ENCODE measurements around the gene PUM2. TPM values are rescaled to one million over a fixed set of nuclear protein-coding genes. Genes with fewer than 3 reads are reported as not detected.

The PUM2 gene
- total and polyA plus RNA-seq, 2 of the 13 experiments (the other 11 are each of a cell fraction or from before 2014, with no cell fraction given), result 69.6 to 69.8 TPM

GRCh38 chr2:20213651-20214565 is 136.7 kb downstream of the PUM2 start (continued):
- TF ChIP-seq ZNF788 (CRISPR knock-in tag; IDR thresholded peaks at IDR 0.05; ENCODE audit: borderline replicate concordance) (peak; percentile 53; the same call in 1 of the 2 replicates), RCOR2 (CRISPR knock-in tag; IDR thresholded peaks at IDR 0.05) (peak; percentile 92), MED8 (CRISPR knock-in tag; IDR thresholded peaks at IDR 0.05; ENCODE audit: insufficient replicate concordance) (peak; percentile 85), GMEB2 (CRISPR knock-in tag; IDR thresholded peaks at IDR 0.05; ENCODE audit: low read depth) (no peak), CREM (IDR thresholded peaks at IDR 0.05) (peak; percentile 69), CREM (CRISPR knock-in tag; IDR thresholded peaks at IDR 0.05) (no peak), SNAPC5 (CRISPR knock-in tag; IDR thresholded peaks at IDR 0.05; ENCODE audit: borderline replicate concordance) (no peak), TCF12 (IDR thresholded peaks at IDR 0.05) (no peak), TCF12 (CRISPR knock-in tag; IDR thresholded peaks at IDR 0.05) (peak; percentile 96), ZNF512B (CRISPR knock-in tag; IDR thresholded peaks at IDR 0.05; ENCODE audit: borderline replicate concordance) (0 out of 2 replicates have a peak, but pooled peaks have one; percentile 31), HOXA3 (CRISPR knock-in tag; IDR thresholded peaks at IDR 0.05) (peak; percentile 81; the same call in 1 of the 2 replicates), ZMAT5 (CRISPR knock-in tag; IDR thresholded peaks at IDR 0.05; ENCODE audit: borderline replicate concordance, low read depth) (no peak), HNF1B (CRISPR knock-in tag; IDR thresholded peaks at IDR 0.05) (peak; percentile 63; the same call in 1 of the 2 replicates), ETV5 (CRISPR knock-in tag; IDR thresholded peaks at IDR 0.05; ENCODE audit: borderline replicate concordance) (peak; percentile 68; the same call in 1 of the 2 replicates), ATF7-NPFF (CRISPR knock-in tag; IDR thresholded peaks at IDR 0.05; ENCODE audit: low read depth) (0 out of 2 replicates have a peak, but pooled peaks have one; percentile 43), ZBTB21 (CRISPR knock-in tag; IDR thresholded peaks at IDR 0.05) (0 out of 2 replicates have a peak, but pooled peaks have one; percentile 14), ZNF503 (CRISPR knock-in tag; IDR thresholded peaks at IDR 0.05) (peak; percentile 59; the same call in 1 of the 2 replicates), ZNF605 (CRISPR knock-in tag; IDR thresholded peaks at IDR 0.05) (peak; percentile 56; the same call in 1 of the 2 replicates), FOXK1 (CRISPR knock-in tag; IDR thresholded peaks at IDR 0.05; ENCODE audit: borderline replicate concordance, low read depth) (peak; percentile 63; the same call in 1 of the 2 replicates)
